Adipocyte (in vitro differentiated cells): Measurements from ENCODE around the gene CARD11.
A peak's percentile ranks its signal among the peaks of the same experiment; 100 is the strongest.

Source experiments
- DNase-seq: peaks from one replicate; pipeline ENCODE4 v3.0.0-alpha.2; 2015; ENCODE audit warnings: low read depth
- H3K27me3 ChIP-seq: replicated peaks from 2 replicates; pipeline ENCODE4 v1.7.0; 2013; ENCODE audit warnings: mild to moderate bottlenecking, low read length, moderate library complexity; ENCODE audit not compliant: control insufficient read depth, insufficient read depth
- H3K36me3 ChIP-seq: 2 replicates; pipeline ENCODE4 v1.7.0; 2013; ENCODE audit warnings: low read length, mild to moderate bottlenecking, moderate library complexity; ENCODE audit not compliant: control insufficient read depth, insufficient read depth, severe bottlenecking
- H3K4me1 ChIP-seq: 2 replicates; pipeline ENCODE4 v1.7.0; 2013; ENCODE audit warnings: mild to moderate bottlenecking, low read length, moderate library complexity; ENCODE audit not compliant: control insufficient read depth, insufficient read depth
- H3K4me3 ChIP-seq: 2 replicates; pipeline ENCODE4 v1.7.0; 2013; ENCODE audit warnings: mild to moderate bottlenecking, low read length, moderate library complexity
- H3K9ac ChIP-seq: 2 replicates; pipeline ENCODE4 v1.7.0; 2013; ENCODE audit warnings: mild to moderate bottlenecking, low read length, moderate library complexity
- H3K9me3 ChIP-seq: 2 replicates; pipeline ENCODE4 v1.7.0; 2013; ENCODE audit warnings: mild to moderate bottlenecking, low read length, moderate library complexity; ENCODE audit not compliant: control insufficient read depth

Gene CARD11

GRCh38 chr7:2876031-2876731 lies 167.5 kb downstream of the CARD11 start:
- no peak overlapping the region for H3K9ac ChIP-seq
- H3K4me1 ChIP-seq: no peaks in the 10 kb centered on the region
- no peak overlapping the region for H3K4me3 ChIP-seq
- peaks cover 7% of the 10 kb centered on the region for H3K27me3 ChIP-seq
- DNase-seq: peak; percentile 19
- H3K9me3 ChIP-seq: no peaks in the 10 kb centered on the region
- no peaks in the 10 kb centered on the region for H3K36me3 ChIP-seq

GRCh38 chr7:2873686-2874551 lies 169.7 kb downstream of the CARD11 start:
- no peaks in the 10 kb centered on the region for H3K36me3 ChIP-seq
- no peaks in the 10 kb centered on the region for H3K4me1 ChIP-seq
- no peaks in the 10 kb centered on the region for H3K9me3 ChIP-seq
- H3K9ac ChIP-seq: no peak overlapping the region
- H3K4me3 ChIP-seq: no peak overlapping the region
- no peaks in the 10 kb centered on the region for H3K27me3 ChIP-seq
- peak; percentile 73 for DNase-seq

GRCh38 chr7:2873146-2873545 lies 170.5 kb downstream of the CARD11 start:
- H3K9ac ChIP-seq: no peak overlapping the region
- no peaks in the 10 kb centered on the region for H3K9me3 ChIP-seq
- no peak overlapping the region for H3K4me3 ChIP-seq

GRCh38 chr7:2872296-2872874 lies 171.3 kb downstream of the CARD11 start:
- DNase-seq: no peak
- no peaks in the 10 kb centered on the region for H3K27me3 ChIP-seq

More at GRCh38 chr7:2873146-2873545, 170.5 kb downstream of the CARD11 start:
- H3K4me1 ChIP-seq: no peaks in the 10 kb centered on the region
- DNase-seq: no peak
- H3K36me3 ChIP-seq: no peaks in the 10 kb centered on the region
- no peaks in the 10 kb centered on the region for H3K27me3 ChIP-seq

GRCh38 chr7:2870471-2870931 lies 173.2 kb downstream of the CARD11 start:
- H3K4me1 ChIP-seq: no peaks in the 10 kb centered on the region
- no peaks in the 10 kb centered on the region for H3K36me3 ChIP-seq
- DNase-seq: no peak
- no peak overlapping the region for H3K9ac ChIP-seq
- H3K9me3 ChIP-seq: no peaks in the 10 kb centered on the region
- H3K4me3 ChIP-seq: no peak overlapping the region
- H3K27me3 ChIP-seq: no peaks in the 10 kb centered on the region

More at GRCh38 chr7:2872296-2872874, 171.3 kb downstream of the CARD11 start:
- no peaks in the 10 kb centered on the region for H3K4me1 ChIP-seq
- H3K9me3 ChIP-seq: no peaks in the 10 kb centered on the region
- no peak overlapping the region for H3K4me3 ChIP-seq
- H3K9ac ChIP-seq: no peak overlapping the region
- H3K36me3 ChIP-seq: no peaks in the 10 kb centered on the region

- Histone ChIP-seq H3K4me1 (peaks cover 3% of the 10 kb centered on the region), H3K9me3 (no peaks in the 10 kb centered on the region), H3K27me3 (no peaks in the 10 kb centered on the region), H3K9ac (no peak overlapping the region), H3K4me3 (no peak overlapping the region), H3K36me3 (no peaks in the 10 kb centered on the region)
- DNase-seq: no peak
Observed at GRCh38 chr7:2869981-2870380, 173.7 kb downstream of the CARD11 start.

GRCh38 chr7:2866601-2867000 lies 177.1 kb downstream of the CARD11 start:
- no peak overlapping the region for H3K4me3 ChIP-seq
- H3K9me3 ChIP-seq: no peaks in the 10 kb centered on the region
- no peaks in the 10 kb centered on the region for H3K36me3 ChIP-seq
- no peaks in the 10 kb centered on the region for H3K27me3 ChIP-seq
- peaks cover 29% of the 10 kb centered on the region for H3K4me1 ChIP-seq
- no peak for DNase-seq
- H3K9ac ChIP-seq: no peak overlapping the region

- DNase-seq: peak; percentile 83
- H3K36me3 ChIP-seq: no peaks in the 10 kb centered on the region
- H3K9ac ChIP-seq: peak overlapping the region; percentile 79
- no peaks in the 10 kb centered on the region for H3K27me3 ChIP-seq
- no peak overlapping the region for H3K4me3 ChIP-seq
- H3K9me3 ChIP-seq: no peaks in the 10 kb centered on the region
- H3K4me1 ChIP-seq: peaks cover 29% of the 10 kb centered on the region
Observed at GRCh38 chr7:2864999-2865670, 178.5 kb downstream of the CARD11 start.

GRCh38 chr7:2864204-2864985 lies 179.3 kb downstream of the CARD11 start:
- Histone ChIP-seq H3K4me1 (peaks cover 29% of the 10 kb centered on the region), H3K27me3 (no peaks in the 10 kb centered on the region), H3K9me3 (no peaks in the 10 kb centered on the region), H3K4me3 (peak overlapping the region; percentile 69), H3K36me3 (no peaks in the 10 kb centered on the region), H3K9ac (peak overlapping the region; percentile 79)
- DNase-seq: peak; percentile 37

- H3K4me1 ChIP-seq: peaks cover 29% of the 10 kb centered on the region
- no peaks in the 10 kb centered on the region for H3K9me3 ChIP-seq
- H3K27me3 ChIP-seq: no peaks in the 10 kb centered on the region
- DNase-seq: peak; percentile 95
- no peaks in the 10 kb centered on the region for H3K36me3 ChIP-seq
- peak overlapping the region; percentile 70 for H3K4me3 ChIP-seq
- H3K9ac ChIP-seq: peak overlapping the region; percentile 79
Observed at GRCh38 chr7:2863461-2864066, 180.1 kb downstream of the CARD11 start.
